Astrocyte (in vitro differentiated cells and primary cell): ENCODE data around the gene DNAJC8. TPM values are rescaled to one million over a fixed set of nuclear protein-coding genes. Genes with fewer than 3 reads are reported as not detected.

Experiments used
- DNase-seq: peaks from one replicate; pipeline ENCODE4 v3.0.0-alpha.2; 2010; ENCODE audit warnings: low read depth
- FAIRE-seq: peaks from 2 replicates; lab custom pipeline; 2011; peaks lifted over from hg19 to GRCh38; lab: Jason Lieb, UNC
- H2AFZ ChIP-seq: 2 replicates; pipeline ENCODE4 v1.6.0; 2012; ENCODE audit warnings: low read depth, low read length, inconsistent platforms
- H3K27ac ChIP-seq: 2 replicates; pipeline ENCODE4 v1.5.1; 2011; ENCODE audit warnings: low read depth, low read length, inconsistent platforms
- H3K27me3 ChIP-seq: 2 replicates; pipeline ENCODE4 v1.6.0; 2011; ENCODE audit warnings: low read length, inconsistent platforms; ENCODE audit not compliant: insufficient read depth
- H3K36me3 ChIP-seq: 2 replicates; pipeline ENCODE4 v1.5.1; 2011; ENCODE audit warnings: low read length, inconsistent platforms; ENCODE audit not compliant: insufficient read depth
- H3K4me1 ChIP-seq: 2 replicates; pipeline ENCODE4 v1.5.1; 2011; ENCODE audit warnings: low read length, inconsistent platforms; ENCODE audit not compliant: insufficient read depth
- H3K4me2 ChIP-seq: 2 replicates; pipeline ENCODE4 v1.6.0; 2012; ENCODE audit warnings: low read length, inconsistent platforms
- H3K4me3 ChIP-seq: 2 replicates; pipeline ENCODE4 v1.5.1; 2011; ENCODE audit warnings: low read depth, mild to moderate bottlenecking, low read length, inconsistent platforms; ENCODE audit not compliant: insufficient read depth
- H3K79me2 ChIP-seq: 2 replicates; pipeline ENCODE4 v1.6.0; 2012; ENCODE audit warnings: mild to moderate bottlenecking, low read length, inconsistent platforms; ENCODE audit not compliant: insufficient read depth
- H3K9ac ChIP-seq: 2 replicates; pipeline ENCODE4 v1.6.0; 2012; ENCODE audit warnings: mild to moderate bottlenecking, low read length, inconsistent platforms
- H3K9me3 ChIP-seq: 2 replicates; pipeline ENCODE4 v1.5.1; 2012; ENCODE audit warnings: low read depth, mild to moderate bottlenecking, low read length, inconsistent platforms; ENCODE audit not compliant: insufficient read depth
- H4K20me1 ChIP-seq: 2 replicates; pipeline ENCODE4 v1.6.0; 2012; ENCODE audit warnings: low read length, inconsistent platforms; ENCODE audit not compliant: insufficient read depth
- H3K27ac Mint-ChIP-seq: one replicate; pipeline ENCODE4 v1.8.0; 2021; ENCODE audit warnings: mild to moderate bottlenecking, mixed read lengths; ENCODE audit not compliant: unreplicated experiment
- H3K27me3 Mint-ChIP-seq: one replicate; pipeline ENCODE4 v1.8.0; 2021; ENCODE audit warnings: low read depth, mixed read lengths; ENCODE audit not compliant: unreplicated experiment
- H3K36me3 Mint-ChIP-seq: one replicate; pipeline ENCODE4 v1.8.0; 2021; ENCODE audit warnings: low read depth, mixed read lengths; ENCODE audit not compliant: unreplicated experiment
- H3K4me1 Mint-ChIP-seq: one replicate; pipeline ENCODE4 v1.8.0; 2021; ENCODE audit warnings: low read depth, mixed read lengths; ENCODE audit not compliant: unreplicated experiment
- H3K4me3 Mint-ChIP-seq: one replicate; pipeline ENCODE4 v1.8.0; 2021; ENCODE audit warnings: mild to moderate bottlenecking, moderate library complexity, mixed read lengths; ENCODE audit not compliant: unreplicated experiment
- H3K9me3 Mint-ChIP-seq: one replicate; pipeline ENCODE4 v1.8.0; 2021; ENCODE audit warnings: mild to moderate bottlenecking, mixed read lengths; ENCODE audit not compliant: unreplicated experiment
- CTCF ChIP-seq: IDR thresholded peaks from 2 replicates; pipeline ENCODE4 v1.5.1; 2011; ENCODE audit warnings: low read depth, mild to moderate bottlenecking, inconsistent platforms, low read length, moderate library complexity; ENCODE audit not compliant: insufficient read depth
- EZH2 ChIP-seq: IDR thresholded peaks from 2 replicates; pipeline ENCODE4 v1.6.1; 2012; ENCODE audit warnings: mild to moderate bottlenecking, low read length, inconsistent platforms; ENCODE audit not compliant: insufficient read depth
- total RNA-seq: library from RNA; stranded (reverse); gene quantifications from 2 replicates; pipeline ENCODE4 v1.2.1, GENCODE V29; 2021

DNAJC8 gene
- total RNA-seq, 1 donor from 2014 or later, result 91.3 TPM

GRCh38 chr1:28193701-28194161 lies 39.1 kb downstream of the DNAJC8 start:
- H3K27ac ChIP-seq, result no peak overlapping the region
- peaks cover 5% of the 10 kb centered on the region for H3K4me1 ChIP-seq
- H3K9ac ChIP-seq, result no peak overlapping the region
- no peaks in the 10 kb centered on the region for H3K79me2 ChIP-seq
- Mint-ChIP-seq H3K9me3 (no peaks in the 10 kb centered on the region), H3K4me3 (no peak overlapping the region), H3K36me3 (peaks cover 1% of the 10 kb centered on the region), H3K4me1 (peaks cover 13% of the 10 kb centered on the region), H3K27me3 (no peaks in the 10 kb centered on the region), H3K27ac (no peak overlapping the region)
- no peaks in the 10 kb centered on the region for H4K20me1 ChIP-seq
- no peak overlapping the region for H3K4me2 ChIP-seq
- H3K4me3 ChIP-seq, result no peak overlapping the region
- H3K9me3 ChIP-seq, result no peaks in the 10 kb centered on the region
- no peak overlapping the region for H2AFZ ChIP-seq
- TF ChIP-seq CTCF, result no peak
- TF ChIP-seq EZH2, result no peak
- FAIRE-seq (no peak), DNase-seq (no peak)
- H3K36me3 ChIP-seq, result peaks cover 6% of the 10 kb centered on the region
- H3K27me3 ChIP-seq, result no peaks in the 10 kb centered on the region

- Mint-ChIP-seq H3K36me3 (no peaks in the 10 kb centered on the region), H3K27ac (peak overlapping the region; percentile 85), H3K4me1 (peaks cover 6% of the 10 kb centered on the region), H3K4me3 (no peak overlapping the region), H3K27me3 (no peaks in the 10 kb centered on the region), H3K9me3 (no peaks in the 10 kb centered on the region)
- no peak overlapping the region for H3K4me3 ChIP-seq
- H3K9me3 ChIP-seq, result no peaks in the 10 kb centered on the region
- H3K4me1 ChIP-seq, result no peaks in the 10 kb centered on the region
- no peaks in the 10 kb centered on the region for H3K79me2 ChIP-seq
- H2AFZ ChIP-seq, result peak overlapping the region; percentile 64
- FAIRE-seq, result no peak
- no peak overlapping the region for H3K27ac ChIP-seq
- no peak overlapping the region for H3K9ac ChIP-seq
- no peak overlapping the region for H3K4me2 ChIP-seq
- no peak for TF ChIP-seq EZH2
- no peak for TF ChIP-seq CTCF
- DNase-seq, result no peak
- H3K27me3 ChIP-seq, result no peaks in the 10 kb centered on the region
- H3K36me3 ChIP-seq, result no peaks in the 10 kb centered on the region
- H4K20me1 ChIP-seq, result no peaks in the 10 kb centered on the region
Observed at GRCh38 chr1:28190996-28191645, 41.7 kb downstream of the DNAJC8 start.

GRCh38 chr1:28190337-28190979 lies 42.4 kb downstream of the DNAJC8 start:
- Histone ChIP-seq H2AFZ (peak overlapping the region; percentile 64), H3K27me3 (no peaks in the 10 kb centered on the region), H3K27ac (no peak overlapping the region), H4K20me1 (no peaks in the 10 kb centered on the region), H3K4me2 (no peak overlapping the region), H3K4me1 (no peaks in the 10 kb centered on the region), H3K36me3 (no peaks in the 10 kb centered on the region), H3K4me3 (no peak overlapping the region), H3K9ac (no peak overlapping the region), H3K79me2 (no peaks in the 10 kb centered on the region), H3K9me3 (no peaks in the 10 kb centered on the region)
- Mint-ChIP-seq H3K9me3 (no peaks in the 10 kb centered on the region), H3K36me3 (no peaks in the 10 kb centered on the region), H3K4me1 (peaks cover 6% of the 10 kb centered on the region), H3K27ac (peak overlapping the region; percentile 85), H3K4me3 (no peak overlapping the region), H3K27me3 (no peaks in the 10 kb centered on the region)
- no peak for FAIRE-seq
- TF ChIP-seq EZH2 (no peak), CTCF (no peak)
- DNase-seq, result no peak
